ENCODE measurements around the gene SLC25A29. TPM values are rescaled to one million over a fixed set of nuclear protein-coding genes. Genes with fewer than 3 reads are reported as not detected.

SLC25A29 gene
- total and polyA plus RNA-seq, 12 donors, result 9.0 to 277 (median 88.4) TPM

DNA sequence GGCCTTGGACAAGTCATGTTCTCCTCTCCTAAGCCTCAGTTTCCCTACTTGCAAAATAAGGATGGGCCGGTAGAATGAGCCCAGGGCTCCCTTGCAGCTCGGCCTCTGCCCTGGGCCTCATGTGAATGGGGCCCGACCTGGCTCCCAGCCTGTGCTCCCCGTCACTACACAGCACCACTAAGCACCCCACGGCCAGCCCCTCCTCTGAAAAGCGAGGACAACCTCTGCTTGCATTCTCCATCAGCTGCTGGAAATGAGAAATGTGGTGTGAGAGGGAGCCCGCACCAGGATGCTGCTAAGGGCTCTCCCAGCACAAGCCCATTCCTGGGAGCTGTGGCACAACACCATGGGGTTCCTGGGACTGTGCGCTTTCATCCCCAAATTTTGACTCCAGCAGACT is 27.1 kb upstream of the SLC25A29 start:
- H3K4me1 ChIP-seq (replicated peaks in 1 of 2), result no peaks in the 10 kb centered on the region
- 93 to 100% (median 97%) methylated on average over 1 to 8 of the region's 8 CpGs for WGBS, 4 donors
- intact Hi-C loops (cut with DNase I), result no loop called here
- H3K27ac ChIP-seq, result no peak overlapping the region
- H3K4me3 ChIP-seq, result no peak overlapping the region
- H3K9me3 ChIP-seq (replicated peaks in 1 of 3), result no peaks in the 10 kb centered on the region
- TF ChIP-seq, protein P1, sequence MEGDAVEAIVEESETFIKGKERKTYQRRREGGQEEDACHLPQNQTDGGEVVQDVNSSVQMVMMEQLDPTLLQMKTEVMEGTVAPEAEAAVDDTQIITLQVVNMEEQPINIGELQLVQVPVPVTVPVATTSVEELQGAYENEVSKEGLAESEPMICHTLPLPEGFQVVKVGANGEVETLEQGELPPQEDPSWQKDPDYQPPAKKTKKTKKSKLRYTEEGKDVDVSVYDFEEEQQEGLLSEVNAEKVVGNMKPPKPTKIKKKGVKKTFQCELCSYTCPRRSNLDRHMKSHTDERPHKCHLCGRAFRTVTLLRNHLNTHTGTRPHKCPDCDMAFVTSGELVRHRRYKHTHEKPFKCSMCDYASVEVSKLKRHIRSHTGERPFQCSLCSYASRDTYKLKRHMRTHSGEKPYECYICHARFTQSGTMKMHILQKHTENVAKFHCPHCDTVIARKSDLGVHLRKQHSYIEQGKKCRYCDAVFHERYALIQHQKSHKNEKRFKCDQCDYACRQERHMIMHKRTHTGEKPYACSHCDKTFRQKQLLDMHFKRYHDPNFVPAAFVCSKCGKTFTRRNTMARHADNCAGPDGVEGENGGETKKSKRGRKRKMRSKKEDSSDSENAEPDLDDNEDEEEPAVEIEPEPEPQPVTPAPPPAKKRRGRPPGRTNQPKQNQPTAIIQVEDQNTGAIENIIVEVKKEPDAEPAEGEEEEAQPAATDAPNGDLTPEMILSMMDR (IDR thresholded peaks at IDR 0.05), result no peak
- TF ChIP-seq POLR2A (IDR thresholded peaks at IDR 0.05), result no peak
- no peaks in the 10 kb centered on the region for H3K27me3 ChIP-seq
- no peak for DNase-seq
- peaks cover 0 to 18% of the 10 kb centered on the region in 2 donors for H3K36me3 ChIP-seq (replicated peaks in 1 of 2)

DNA sequence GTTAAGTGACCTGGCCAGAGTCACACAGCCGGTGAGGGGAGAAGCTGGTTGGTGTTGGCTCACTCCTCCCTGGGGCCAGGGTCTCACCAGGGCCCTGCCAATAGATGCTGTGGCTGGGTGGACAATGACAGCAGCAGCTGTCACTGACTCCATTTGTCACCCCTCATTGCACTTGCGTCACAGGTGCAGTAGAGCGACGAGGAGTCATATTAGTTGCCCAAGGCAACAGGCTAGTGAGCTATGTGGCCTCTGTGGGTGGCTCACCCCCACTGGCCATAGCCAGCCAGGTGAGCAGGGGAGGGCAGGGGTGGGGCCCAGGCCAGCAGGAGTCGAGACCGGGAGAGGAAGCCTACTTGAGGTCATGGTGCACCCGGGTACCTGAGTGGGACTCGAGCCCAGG is 26.6 kb upstream of the SLC25A29 start:
- TF ChIP-seq, protein P1 (IDR thresholded peaks at IDR 0.05), result no peak
- TF ChIP-seq POLR2A (IDR thresholded peaks at IDR 0.05), result no peak
- no peak for DNase-seq
- whole genome bisulfite sequencing, 4 donors, result 85 to 100% (median 90%) methylated on average over 1 to 8 of the region's 8 CpGs
- Histone ChIP-seq H3K27me3 (no peaks in the 10 kb centered on the region), H3K36me3 (replicated peaks in 1 of 2) (peaks cover 0 to 18% of the 10 kb centered on the region in 2 donors), H3K27ac (no peak overlapping the region), H3K4me1 (replicated peaks in 1 of 2) (no peaks in the 10 kb centered on the region), H3K9me3 (replicated peaks in 1 of 3) (no peaks in the 10 kb centered on the region), H3K4me3 (no peak overlapping the region)
- intact Hi-C loops (cut with DNase I), result no loop called here

DNA sequence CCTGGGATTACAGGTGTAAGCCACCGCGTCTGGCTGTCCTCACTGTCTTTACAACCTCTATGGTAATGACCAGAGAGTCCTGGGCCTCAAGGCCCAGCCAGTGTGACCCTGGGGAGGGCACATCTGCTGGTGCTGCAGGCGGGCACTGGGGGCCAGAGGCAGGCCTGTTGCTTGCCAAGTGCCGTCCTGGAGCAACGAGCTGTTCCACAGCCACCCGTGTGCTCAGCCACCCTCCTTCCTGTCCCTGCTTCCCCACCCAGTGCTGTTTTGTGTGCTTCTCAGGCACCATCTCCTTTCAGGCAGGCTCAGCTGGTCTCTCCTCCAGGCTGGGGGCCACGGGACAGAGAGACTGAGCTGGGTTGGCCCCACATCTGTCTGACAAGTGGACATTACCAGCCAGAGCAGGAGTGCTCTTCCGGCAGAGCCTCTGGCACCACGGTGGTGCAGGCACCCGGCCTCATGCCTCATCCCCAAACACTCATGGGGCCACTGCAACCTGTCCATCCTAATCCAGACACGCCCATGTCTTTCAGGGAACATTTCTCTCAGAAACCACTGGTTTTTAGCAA is 25.9 kb upstream of the SLC25A29 start:
- 74 to 92% (median 84%) methylated on average over 4 to 11 of the region's 11 CpGs for WGBS, 4 donors
- no peak overlapping the region for H3K4me3 ChIP-seq

DNA sequence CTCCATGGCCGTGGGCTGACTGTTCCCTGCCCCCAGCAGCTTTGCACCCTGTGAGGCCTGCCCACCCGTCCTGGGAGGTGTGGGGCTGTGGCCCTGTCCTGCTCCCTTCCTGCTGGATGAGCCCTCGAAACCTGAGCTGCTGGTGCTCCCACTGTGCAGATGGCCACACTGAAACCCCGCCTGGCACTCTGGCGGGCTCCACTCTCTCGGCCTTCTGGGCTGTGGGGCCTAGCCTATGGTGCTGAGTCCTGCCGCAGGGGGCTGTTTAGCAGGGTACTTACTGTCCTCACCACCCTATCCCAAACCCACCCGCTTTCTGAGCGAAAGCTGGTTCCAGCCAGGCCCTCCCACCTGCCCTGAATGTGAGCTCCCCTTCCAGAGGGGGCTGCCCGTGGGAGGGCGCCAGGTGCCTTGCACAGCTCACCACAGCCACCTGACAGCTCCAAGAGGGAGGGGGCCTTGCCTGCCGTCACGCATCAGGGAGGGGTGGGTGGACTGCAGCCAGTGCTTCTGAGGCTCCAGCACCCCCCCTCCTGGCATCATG is 24.2 kb upstream of the SLC25A29 start:
- H3K4me1 ChIP-seq (replicated peaks in 1 of 2), result no peaks in the 10 kb centered on the region
- H3K9me3 ChIP-seq (replicated peaks in 1 of 3), result no peaks in the 10 kb centered on the region
- TF ChIP-seq, protein P1 (IDR thresholded peaks at IDR 0.05), result no peak
- no peak for TF ChIP-seq POLR2A (IDR thresholded peaks at IDR 0.05)
- H3K27ac ChIP-seq, result no peak overlapping the region
- intact Hi-C loops (cut with DNase I), result no loop called here
- DNase-seq, result no peak
- no peaks in the 10 kb centered on the region for H3K27me3 ChIP-seq
- peaks cover 0 to 6% of the 10 kb centered on the region in 2 donors for H3K36me3 ChIP-seq (replicated peaks in 1 of 2)
- no peak overlapping the region for H3K4me3 ChIP-seq
- 85 to 86% (median 85%) methylated on average over 6 to 13 of the region's 13 CpGs; no CpG with 5 or more reads in 1 of the 4 donors for WGBS, 4 donors

More for the DNA sequence above, 25.9 kb upstream of the SLC25A29 start:
- no peak overlapping the region for H3K27ac ChIP-seq
- no peaks in the 10 kb centered on the region for H3K9me3 ChIP-seq (replicated peaks in 1 of 3)
- H3K27me3 ChIP-seq, result no peaks in the 10 kb centered on the region
- TF ChIP-seq POLR2A (IDR thresholded peaks at IDR 0.05), result no peak
- TF ChIP-seq, protein P1 (IDR thresholded peaks at IDR 0.05), result no peak
- H3K4me1 ChIP-seq (replicated peaks in 1 of 2), result no peaks in the 10 kb centered on the region
- intact Hi-C loops (cut with DNase I), result no loop called here
- no peak for DNase-seq
- peaks cover 0 to 15% of the 10 kb centered on the region in 2 donors for H3K36me3 ChIP-seq (replicated peaks in 1 of 2)

Data from adrenal gland (tissue), 12 donors.